HEK293 (cell line): ENCODE measurements around the gene PTAR1.

ENCODE experiments used
- CTCF ChIA-PET: fragments of 350-600 bp; formaldehyde crosslinking; extraction: SDS; loops from one replicate; lab custom pipeline; 2021; ENCODE audit warnings: antibody characterized with exemption; lab: Yijun Ruan, JAX
- POLR2A ChIA-PET: fragments of 300-600 bp; formaldehyde crosslinking; extraction: SDS; loops from one replicate; lab custom pipeline; 2020; ENCODE audit warnings: antibody characterized with exemption, inconsistent platforms; lab: Yijun Ruan, JAX
- H3K27ac ChIP-seq: fragments of 200-500 bp; sonication (Bioruptor generic); 2 replicates; pipeline ENCODE4 v1.5.1; 2014; ENCODE audit warnings: low read depth, low read length, control low read depth, inconsistent platforms; ENCODE audit errors: extremely low read depth
- H3K36me3 ChIP-seq, 2 experiments: fragments of 200-500 bp in 1 of 2; sonication (Bioruptor generic) in 1 of 2; 1 replicate in 1 of 2; 2 replicates in 1 of 2; pipeline ENCODE4 v1.5.1; 2014 to 2017; ENCODE audit warnings: inconsistent platforms in 2 of 2, low read length in 2 of 2; ENCODE audit not compliant: control insufficient read depth in 2 of 2, insufficient read depth in 1 of 2
- H3K4me1 ChIP-seq: fragments of 200-500 bp; sonication (Bioruptor generic); 2 replicates; pipeline ENCODE4 v1.5.1; 2014; ENCODE audit warnings: mild to moderate bottlenecking, low read length, inconsistent platforms; ENCODE audit not compliant: control insufficient read depth, insufficient read depth
- H3K4me3 ChIP-seq: 2 replicates; pipeline ENCODE4 v1.5.1; 2011; ENCODE audit warnings: low read depth, mild to moderate bottlenecking, control low read depth, low read length, moderate library complexity
- H3K9me3 ChIP-seq: fragments of 200-500 bp; sonication (Bioruptor generic); 2 replicates; pipeline ENCODE4 v1.5.1; 2014; ENCODE audit warnings: low read depth, low read length, inconsistent platforms; ENCODE audit not compliant: control insufficient read depth, insufficient read depth
- EGR2 ChIP-seq: fragments of 450-650 bp; formaldehyde crosslinking; IDR thresholded peaks from 2 replicates; pipeline ENCODE4 v1.5.1; 2016; ENCODE audit warnings: low read depth, missing biosample characterization, missing genetic modification characterization
- PATZ1 ChIP-seq: fragments of 450-650 bp; formaldehyde crosslinking; IDR thresholded peaks from 2 replicates; pipeline ENCODE4 v1.5.1; 2016; ENCODE audit warnings: missing biosample characterization, missing genetic modification characterization
- ZFHX2 ChIP-seq: fragments of 450-650 bp; formaldehyde crosslinking; conservative IDR thresholded peaks from 2 replicates; pipeline ENCODE4 v1.5.1; 2016; ENCODE audit warnings: missing biosample characterization, missing genetic modification characterization
- ZNF2 ChIP-seq: fragments of 450-650 bp; formaldehyde crosslinking; IDR thresholded peaks from 2 replicates; pipeline ENCODE4 v1.5.1; 2016; ENCODE audit warnings: missing biosample characterization, missing genetic modification characterization
- ZNF239 ChIP-seq: fragments of 450-650 bp; formaldehyde crosslinking; IDR thresholded peaks from 2 replicates; pipeline ENCODE4 v1.5.1; 2016; ENCODE audit warnings: missing biosample characterization, missing genetic modification characterization
- ZNF521 ChIP-seq: fragments of 450-650 bp; formaldehyde crosslinking; IDR thresholded peaks from 2 replicates; pipeline ENCODE4 v1.5.1; 2017; ENCODE audit warnings: missing biosample characterization, mild to moderate bottlenecking, missing genetic modification characterization
- ZNF610 ChIP-seq: fragments of 450-650 bp; formaldehyde crosslinking; IDR thresholded peaks from 2 replicates; pipeline ENCODE4 v1.5.1; 2016; ENCODE audit warnings: missing biosample characterization, missing genetic modification characterization, borderline replicate concordance
- TF ChIP-seq, protein P1 (sequence below): fragments of 450-650 bp; formaldehyde crosslinking; IDR thresholded peaks from 2 replicates; pipeline ENCODE4 v1.5.1; 2016; ENCODE audit warnings: missing biosample characterization, missing genetic modification characterization

The PTAR1 gene

GRCh38 chr9:69660304-69660703 is 99.5 kb downstream of the PTAR1 start:
- TF ChIP-seq, protein P1, sequence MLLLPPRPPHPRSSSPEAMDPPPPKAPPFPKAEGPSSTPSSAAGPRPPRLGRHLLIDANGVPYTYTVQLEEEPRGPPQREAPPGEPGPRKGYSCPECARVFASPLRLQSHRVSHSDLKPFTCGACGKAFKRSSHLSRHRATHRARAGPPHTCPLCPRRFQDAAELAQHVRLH (tag by site-specific recombination) = no peak
- TF ChIP-seq ZNF2 (tag by site-specific recombination) = no peak
- no peak for TF ChIP-seq ZNF521
- no peak for TF ChIP-seq EGR2 (tag by site-specific recombination)
- no peak for TF ChIP-seq ZFHX2 (tag by site-specific recombination)
- TF ChIP-seq ZNF239 (tag by site-specific recombination) = no peak
- TF ChIP-seq ZNF610 (tag by site-specific recombination) = no peak
- TF ChIP-seq PATZ1 = no peak
- CTCF ChIA-PET = interaction anchor here (0.9 to 1.4 kb wide), 2 partner anchors 12 to 13 kb away, joined by 4 to 5 read pairs; no protein-coding TSS in a partner anchor
- POLR2A ChIA-PET = no interaction called here
- no peaks in the 10 kb centered on the region for H3K9me3 ChIP-seq
- H3K4me3 ChIP-seq = no peak overlapping the region
- H3K4me1 ChIP-seq = peaks cover 5% of the 10 kb centered on the region; the same call in 1 of the 2 replicates
- H3K36me3 ChIP-seq = no peaks in the 10 kb centered on the region
- no peak overlapping the region for H3K27ac ChIP-seq
